HG02759 (cell line): ENCODE measurements around the gene TOP2A.

ENCODE experiments used
- ATAC-seq: cut with Tn5 transposase; IDR thresholded peaks from one replicate; pipeline ENCODE4 v1.9.1; 2021; ENCODE audit warnings: mild to moderate bottlenecking, moderate library complexity; ENCODE audit not compliant: unreplicated experiment

TOP2A gene

GRCh38 chr17:40417609-40418427, at the start of gene TOP2A:
TOP2A (minus strand) TSS chr17:40417896; CDS start chr17:40417791, 105 bp downstream.
- ATAC-seq: peak; percentile 95

GRCh38 chr17:40467281-40467867, 49.7 kb upstream of the TOP2A start:
- no peak for ATAC-seq

GRCh38 chr17:40466298-40466971, 48.7 kb upstream of the TOP2A start:
- ATAC-seq: no peak

- no peak for ATAC-seq
Observed at GRCh38 chr17:40464392-40464855, 46.7 kb upstream of the TOP2A start.

- ATAC-seq: no peak
Observed at GRCh38 chr17:40463122-40463550, 45.4 kb upstream of the TOP2A start.

- ATAC-seq: no peak
Observed at GRCh38 chr17:40462343-40463121, 44.8 kb upstream of the TOP2A start.

- no peak for ATAC-seq
Observed at GRCh38 chr17:40461732-40462342, 44.1 kb upstream of the TOP2A start.

GRCh38 chr17:40460968-40461731, 43.5 kb upstream of the TOP2A start:
- no peak for ATAC-seq

GRCh38 chr17:40460604-40460967, 42.9 kb upstream of the TOP2A start:
- no peak for ATAC-seq

GRCh38 chr17:40459636-40460603, 42.2 kb upstream of the TOP2A start:
- no peak for ATAC-seq

- ATAC-seq: no peak
Observed at GRCh38 chr17:40458851-40459482, 41.3 kb upstream of the TOP2A start.

- ATAC-seq: no peak
Observed at GRCh38 chr17:40457964-40458791, 40.5 kb upstream of the TOP2A start.

- ATAC-seq: no peak
Observed at GRCh38 chr17:40457369-40457768, 39.7 kb upstream of the TOP2A start.

- no peak for ATAC-seq
Observed at GRCh38 chr17:40456396-40456951, 38.8 kb upstream of the TOP2A start.

GRCh38 chr17:40454613-40454995, 36.9 kb upstream of the TOP2A start:
- no peak for ATAC-seq

- ATAC-seq: no peak
Observed at GRCh38 chr17:40453881-40454612, 36.4 kb upstream of the TOP2A start.
